Loucy (cell line): ENCODE measurements around the gene TRRAP.

ENCODE experiments used
- H2AFZ ChIP-seq: fragments of 200-600 bp; sonication (generic); 2 replicates; pipeline ENCODE4 v1.6.0; 2016; ENCODE audit warnings: antibody characterized with exemption, mild to moderate bottlenecking, low read length, moderate library complexity
- H3F3A ChIP-seq: fragments of 200-600 bp; 2 replicates; pipeline ENCODE4 v1.6.0; 2016; ENCODE audit warnings: antibody characterized with exemption, low read depth, mild to moderate bottlenecking
- H3K27me3 ChIP-seq: fragments of 200-600 bp; sonication (generic); 2 replicates; pipeline ENCODE4 v1.6.1; 2014; ENCODE audit warnings: low read length, mild to moderate bottlenecking; ENCODE audit not compliant: insufficient read depth, poor library complexity, severe bottlenecking
- H3K36me3 ChIP-seq: fragments of 200-600 bp; sonication (generic); 2 replicates; pipeline ENCODE4 v1.6.1; 2016; ENCODE audit warnings: low read length; ENCODE audit not compliant: insufficient read depth
- H3K4me1 ChIP-seq: fragments of 200-600 bp; sonication (generic); 2 replicates; pipeline ENCODE4 v1.5.1; 2014; ENCODE audit warnings: low read length, mild to moderate bottlenecking; ENCODE audit not compliant: insufficient read depth, poor library complexity, severe bottlenecking
- H3K4me2 ChIP-seq: fragments of 200-600 bp; sonication (generic); 2 replicates; pipeline ENCODE4 v1.6.0; 2014; ENCODE audit warnings: antibody characterized with exemption, low read length, low read depth, mild to moderate bottlenecking; ENCODE audit not compliant: poor library complexity, severe bottlenecking
- H3K4me3 ChIP-seq: fragments of 200-600 bp; sonication (generic); 2 replicates; pipeline ENCODE4 v1.5.1; 2014; ENCODE audit warnings: low read length, mild to moderate bottlenecking, mixed read lengths; ENCODE audit not compliant: poor library complexity, severe bottlenecking
- H3K79me2 ChIP-seq: fragments of 200-600 bp; sonication (generic); 2 replicates; pipeline ENCODE4 v1.6.1; 2014; ENCODE audit warnings: low read length; ENCODE audit not compliant: insufficient read depth
- H3K9ac ChIP-seq: fragments of 200-600 bp; sonication (generic); 2 replicates; pipeline ENCODE4 v1.6.0; 2014; ENCODE audit warnings: mild to moderate bottlenecking, low read depth, low read length, moderate library complexity; ENCODE audit not compliant: poor library complexity, severe bottlenecking
- H3K9me2 ChIP-seq: fragments of 200-600 bp; sonication (generic); replicated peaks from 2 replicates; pipeline ENCODE4 v1.6.1; 2016; ENCODE audit warnings: low read depth, low read length, mixed read lengths
- H3K9me3 ChIP-seq: fragments of 200-600 bp; sonication (generic); 2 replicates; pipeline ENCODE4 v1.6.1; 2014; ENCODE audit warnings: mild to moderate bottlenecking, antibody characterized with exemption, low read length, low read depth; ENCODE audit not compliant: insufficient read depth
- H4K20me1 ChIP-seq: fragments of 200-600 bp; sonication (generic); 2 replicates; pipeline ENCODE4 v1.6.0; 2014; ENCODE audit warnings: antibody characterized with exemption, low read length, mild to moderate bottlenecking; ENCODE audit not compliant: insufficient read depth, poor library complexity, severe bottlenecking
- EZH2phosphoT487 ChIP-seq: fragments of 200-600 bp; IDR thresholded peaks from 2 replicates; pipeline ENCODE4 v1.6.1; 2018; ENCODE audit warnings: antibody characterized with exemption, mild to moderate bottlenecking, moderate library complexity, borderline replicate concordance
- TF ChIP-seq, protein P1 (sequence below): fragments of 200-600 bp; sonication (generic); conservative IDR thresholded peaks from 2 replicates; pipeline ENCODE4 v1.5.1; 2014; ENCODE audit warnings: mild to moderate bottlenecking, antibody characterized with exemption, low read length

Gene TRRAP

DNA sequence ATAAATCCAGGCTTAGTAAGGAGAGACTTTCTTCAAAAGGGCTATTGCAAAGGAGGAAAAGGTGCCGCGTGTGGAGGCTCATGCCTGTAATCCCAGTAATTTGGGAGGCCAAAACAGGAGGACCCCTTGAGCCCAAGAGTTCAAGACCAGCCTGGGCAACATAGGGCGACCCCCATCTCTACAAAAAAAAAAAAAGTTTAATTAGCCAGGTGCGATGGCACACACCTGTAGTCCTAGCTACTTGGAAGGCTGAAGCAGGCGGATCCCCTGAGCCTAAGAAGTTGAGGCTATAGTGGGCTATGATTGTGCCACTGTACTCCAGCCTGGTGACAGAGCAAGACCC is 40.7 kb upstream of the TRRAP start:
- no peak overlapping the region for H3K4me3 ChIP-seq
- H3K9ac ChIP-seq = no peak overlapping the region
- no peak overlapping the region for H3K4me2 ChIP-seq
- no peaks in the 10 kb centered on the region for H3K9me3 ChIP-seq
- no peaks in the 10 kb centered on the region for H3K4me1 ChIP-seq
- H3K79me2 ChIP-seq = no peaks in the 10 kb centered on the region
- no peaks in the 10 kb centered on the region for H3F3A ChIP-seq
- H2AFZ ChIP-seq = no peak overlapping the region; the same call in 1 of the 2 replicates
- no peaks in the 10 kb centered on the region for H3K36me3 ChIP-seq
- TF ChIP-seq, protein P1, sequence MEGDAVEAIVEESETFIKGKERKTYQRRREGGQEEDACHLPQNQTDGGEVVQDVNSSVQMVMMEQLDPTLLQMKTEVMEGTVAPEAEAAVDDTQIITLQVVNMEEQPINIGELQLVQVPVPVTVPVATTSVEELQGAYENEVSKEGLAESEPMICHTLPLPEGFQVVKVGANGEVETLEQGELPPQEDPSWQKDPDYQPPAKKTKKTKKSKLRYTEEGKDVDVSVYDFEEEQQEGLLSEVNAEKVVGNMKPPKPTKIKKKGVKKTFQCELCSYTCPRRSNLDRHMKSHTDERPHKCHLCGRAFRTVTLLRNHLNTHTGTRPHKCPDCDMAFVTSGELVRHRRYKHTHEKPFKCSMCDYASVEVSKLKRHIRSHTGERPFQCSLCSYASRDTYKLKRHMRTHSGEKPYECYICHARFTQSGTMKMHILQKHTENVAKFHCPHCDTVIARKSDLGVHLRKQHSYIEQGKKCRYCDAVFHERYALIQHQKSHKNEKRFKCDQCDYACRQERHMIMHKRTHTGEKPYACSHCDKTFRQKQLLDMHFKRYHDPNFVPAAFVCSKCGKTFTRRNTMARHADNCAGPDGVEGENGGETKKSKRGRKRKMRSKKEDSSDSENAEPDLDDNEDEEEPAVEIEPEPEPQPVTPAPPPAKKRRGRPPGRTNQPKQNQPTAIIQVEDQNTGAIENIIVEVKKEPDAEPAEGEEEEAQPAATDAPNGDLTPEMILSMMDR = no peak
- TF ChIP-seq EZH2phosphoT487 = no peak
- no peaks in the 10 kb centered on the region for H3K9me2 ChIP-seq
- no peaks in the 10 kb centered on the region for H3K27me3 ChIP-seq
- H4K20me1 ChIP-seq = no peaks in the 10 kb centered on the region

DNA sequence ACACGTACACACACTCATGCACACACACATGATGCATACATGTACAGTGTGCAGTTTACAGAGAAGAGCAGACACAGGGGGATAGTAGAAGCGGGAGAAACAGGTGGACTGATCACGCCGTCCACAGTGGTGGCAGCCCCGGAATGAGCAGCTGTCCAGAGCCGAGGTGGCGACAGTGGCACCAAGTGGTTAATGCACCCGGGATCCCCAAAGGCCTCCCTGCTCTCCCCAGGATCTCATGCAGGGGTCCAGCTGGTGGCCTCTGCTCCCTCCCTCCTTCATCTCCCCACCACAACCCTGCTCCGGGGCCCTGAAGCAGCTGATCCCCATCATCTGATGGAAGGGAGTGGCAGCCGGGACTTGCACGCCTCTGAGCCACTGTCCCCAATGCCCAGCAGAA is 38.2 kb upstream of the TRRAP start:
- Histone ChIP-seq H3K9me2 (no peaks in the 10 kb centered on the region), H3K9me3 (no peaks in the 10 kb centered on the region), H3K9ac (no peak overlapping the region), H3K4me1 (no peaks in the 10 kb centered on the region), H2AFZ (no peak overlapping the region), H3F3A (no peaks in the 10 kb centered on the region), H4K20me1 (no peaks in the 10 kb centered on the region), H3K4me3 (no peak overlapping the region), H3K36me3 (no peaks in the 10 kb centered on the region), H3K4me2 (no peak overlapping the region), H3K27me3 (no peaks in the 10 kb centered on the region), H3K79me2 (no peaks in the 10 kb centered on the region)
- TF ChIP-seq, protein P1 = no peak
- TF ChIP-seq EZH2phosphoT487 = no peak

DNA sequence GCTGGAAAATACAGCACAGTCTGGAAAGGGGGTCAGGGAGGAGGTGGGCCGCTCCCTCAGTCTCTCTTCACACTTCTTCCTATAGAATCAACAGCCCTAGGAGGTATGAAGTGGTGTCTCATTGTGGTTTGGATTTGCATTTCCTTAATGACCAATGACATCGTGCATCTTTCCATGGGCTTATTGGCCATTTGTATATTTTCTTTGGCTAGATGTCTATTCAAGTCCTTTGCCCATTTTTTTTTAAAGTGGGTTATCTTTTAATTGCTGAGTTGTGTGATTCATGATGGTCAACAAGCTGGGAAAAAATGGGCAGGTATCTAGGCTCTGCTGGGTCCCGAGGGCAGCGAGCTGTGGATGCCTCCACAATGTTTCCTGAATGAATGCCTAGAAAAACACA is 37.6 kb upstream of the TRRAP start:
- TF ChIP-seq, protein P1 = no peak
- TF ChIP-seq EZH2phosphoT487 = no peak
- Histone ChIP-seq H3K9me3 (no peaks in the 10 kb centered on the region), H3K4me2 (no peak overlapping the region), H3K36me3 (no peaks in the 10 kb centered on the region), H3K79me2 (no peaks in the 10 kb centered on the region), H3F3A (no peaks in the 10 kb centered on the region), H3K9me2 (no peaks in the 10 kb centered on the region), H4K20me1 (no peaks in the 10 kb centered on the region), H3K4me3 (no peak overlapping the region), H2AFZ (no peak overlapping the region), H3K9ac (no peak overlapping the region), H3K4me1 (no peaks in the 10 kb centered on the region), H3K27me3 (no peaks in the 10 kb centered on the region)
